ENCODE data around the gene GPR15LG.
"Not testable (repeated sequence)": the region's sequence is repeated elsewhere in the genome, so short reads cannot be mapped to it uniquely, and the experiment has no call there.

GPR15LG gene

GRCh38 chr10:84173501-84173929, at the start of gene GPR15LG:
GPR15LG (plus strand) TSS chr10:84173801; CDS start chr10:84173852, 51 bp downstream.
- no peak for DNase-seq

DNA sequence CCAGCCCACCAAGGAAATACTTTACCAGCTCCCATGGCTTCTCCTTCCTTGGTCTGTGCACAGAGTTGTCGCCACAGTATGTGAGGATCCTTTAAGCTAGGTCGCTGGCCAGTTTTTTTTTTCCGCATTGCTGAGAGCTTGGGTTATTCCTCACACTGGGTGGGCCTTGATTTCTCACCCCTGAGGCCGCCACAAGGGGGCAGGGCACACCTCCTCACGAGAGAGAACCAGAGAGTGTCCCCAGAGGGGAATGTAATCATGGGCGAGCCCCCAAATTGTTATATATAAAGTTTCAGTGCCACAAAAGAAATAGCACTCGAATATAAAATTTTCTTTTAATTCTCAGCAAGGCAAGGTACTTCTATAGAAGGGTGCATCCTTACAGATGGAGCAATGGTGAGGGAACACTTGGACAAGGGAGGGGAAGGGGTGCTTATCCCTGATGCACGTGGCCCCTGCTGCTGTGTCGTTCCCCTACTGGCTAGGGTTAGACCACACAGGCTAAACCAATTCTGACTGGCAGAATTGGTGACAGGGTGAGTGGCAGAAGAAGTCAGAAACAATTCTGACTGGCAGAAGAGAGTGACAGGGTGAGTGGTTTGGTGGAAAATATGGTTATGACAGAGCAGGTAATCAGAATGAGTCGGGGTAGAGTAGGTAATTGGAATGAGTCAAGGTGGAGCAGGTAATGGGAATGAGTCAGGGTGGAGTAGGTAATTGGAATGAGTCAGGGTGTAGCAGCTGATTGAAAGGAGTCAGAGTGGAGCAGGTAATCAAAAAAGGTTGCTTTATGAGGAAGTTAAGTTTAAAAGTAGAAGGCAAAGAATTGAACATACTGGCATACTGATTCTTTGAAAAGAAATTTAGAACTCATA, 47.5 kb upstream of the GPR15LG start:
- DNase-seq, result not testable (repeated sequence)

GRCh38 chr10:84126785-84127167, 46.8 kb upstream of the GPR15LG start:
- no peak for DNase-seq

- no peak for DNase-seq
These were observed 37.8 kb upstream of the GPR15LG start for GRCh38 chr10:84135836-84136235.

DNA sequence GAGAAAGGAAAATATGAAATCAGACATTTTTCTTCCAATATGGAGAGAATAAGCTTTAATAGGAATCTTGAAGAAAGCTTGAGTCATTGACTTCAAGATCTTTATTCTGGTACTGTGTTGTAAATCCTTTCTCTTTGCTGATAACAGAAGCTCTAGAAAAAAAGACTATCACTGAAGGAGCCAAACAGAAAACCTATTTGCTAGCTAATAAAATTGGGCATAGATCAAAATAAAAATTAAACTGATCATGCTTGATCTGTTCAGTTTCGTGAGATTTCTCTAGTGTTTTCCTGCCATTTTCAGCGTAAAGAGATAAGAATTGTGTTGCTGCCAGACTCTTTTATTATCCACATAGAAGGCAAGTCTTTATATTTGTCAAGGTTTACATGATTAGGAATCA, 35.8 kb upstream of the GPR15LG start:
- no peak for DNase-seq

- peak; percentile 72 for DNase-seq
These were observed 35.0 kb upstream of the GPR15LG start for GRCh38 chr10:84138478-84139125.

DNA sequence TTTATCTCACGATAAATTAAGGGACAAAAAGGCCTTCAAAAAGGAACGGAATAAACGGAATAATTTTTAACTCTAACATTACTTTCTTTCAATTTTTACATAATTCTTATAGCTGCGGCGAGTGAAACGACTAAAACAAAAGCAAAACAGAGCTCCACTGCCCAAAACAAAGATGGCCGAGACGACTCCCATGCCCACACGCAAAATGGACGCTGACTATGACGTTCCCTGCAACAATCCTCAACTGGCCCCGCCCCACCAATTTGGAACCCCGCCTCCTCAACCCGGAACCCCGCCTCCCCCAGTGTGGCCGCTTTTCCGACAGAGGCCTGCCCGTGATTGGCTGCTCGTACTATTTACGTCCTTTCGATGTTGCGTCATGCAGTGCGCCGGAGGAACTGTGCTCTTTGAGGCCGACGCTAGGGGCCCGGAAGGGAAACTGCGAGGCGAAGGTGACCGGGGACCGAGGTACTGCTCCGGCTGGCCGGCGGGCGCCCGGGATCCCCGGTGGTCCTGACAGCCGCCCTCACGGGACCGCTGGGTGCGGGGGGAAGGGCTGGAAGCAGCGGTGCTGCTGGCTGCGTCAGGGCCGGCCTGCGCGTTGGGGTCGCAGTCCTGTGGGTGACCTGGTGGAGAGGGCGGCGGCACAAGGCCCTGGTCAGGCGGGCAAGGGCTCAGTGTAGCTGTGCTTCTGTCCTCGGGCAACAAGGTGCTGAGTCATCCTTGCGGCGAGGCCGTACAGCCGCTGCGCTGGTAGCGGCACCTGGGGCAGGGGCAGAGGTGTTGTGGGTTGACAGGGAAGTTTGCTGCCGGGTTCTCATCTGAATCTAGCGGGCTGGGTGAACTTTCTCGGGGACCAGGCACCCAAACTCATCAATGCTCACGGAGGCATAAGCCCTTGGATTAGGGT, 34.2 kb upstream of the GPR15LG start, which contains the start of gene GHITM:
TSS of gene GHITM (plus strand) at position 384 of the 910 bp plus-strand sequence. CDS start 1,992 bp downstream, outside the sequence.
- peak; percentile 98 for DNase-seq

DNA sequence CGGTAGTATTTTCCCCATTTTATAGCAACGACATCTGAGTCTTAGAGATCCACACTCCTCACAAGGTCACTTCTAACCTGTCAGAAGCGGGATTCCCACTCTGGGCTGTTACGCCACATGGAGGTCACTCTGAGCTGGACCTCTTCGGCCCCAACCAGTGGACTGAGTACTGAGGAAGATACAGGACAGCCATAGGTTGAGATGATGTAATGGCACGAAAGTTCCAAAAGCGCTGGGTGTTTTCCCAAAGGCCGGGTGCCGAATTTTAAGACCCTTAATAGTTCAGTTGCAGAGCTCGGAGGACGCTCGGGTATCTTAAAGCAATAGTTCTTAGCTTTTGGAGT, 33.6 kb upstream of the GPR15LG start:
- DNase-seq, result peak; percentile 11

DNA sequence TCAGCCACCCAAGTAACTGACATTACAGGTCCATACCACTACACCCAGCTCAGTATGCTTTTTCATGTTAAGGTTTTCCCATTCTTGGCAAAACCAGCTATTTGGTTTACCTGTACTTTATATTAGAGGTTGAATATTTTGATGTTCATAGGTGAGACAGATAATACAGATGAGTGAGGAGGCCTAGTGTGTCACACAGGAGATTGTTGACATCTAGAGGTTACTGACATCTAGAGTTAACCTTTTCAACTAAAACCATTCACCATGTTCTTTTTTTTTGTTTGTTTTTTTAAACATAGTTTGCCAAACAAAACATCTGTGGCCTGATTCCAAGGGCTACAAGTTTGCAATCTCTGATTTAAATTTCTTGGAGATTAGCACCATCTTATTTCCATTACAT, 26.3 kb upstream of the GPR15LG start:
- no peak for DNase-seq

DNA sequence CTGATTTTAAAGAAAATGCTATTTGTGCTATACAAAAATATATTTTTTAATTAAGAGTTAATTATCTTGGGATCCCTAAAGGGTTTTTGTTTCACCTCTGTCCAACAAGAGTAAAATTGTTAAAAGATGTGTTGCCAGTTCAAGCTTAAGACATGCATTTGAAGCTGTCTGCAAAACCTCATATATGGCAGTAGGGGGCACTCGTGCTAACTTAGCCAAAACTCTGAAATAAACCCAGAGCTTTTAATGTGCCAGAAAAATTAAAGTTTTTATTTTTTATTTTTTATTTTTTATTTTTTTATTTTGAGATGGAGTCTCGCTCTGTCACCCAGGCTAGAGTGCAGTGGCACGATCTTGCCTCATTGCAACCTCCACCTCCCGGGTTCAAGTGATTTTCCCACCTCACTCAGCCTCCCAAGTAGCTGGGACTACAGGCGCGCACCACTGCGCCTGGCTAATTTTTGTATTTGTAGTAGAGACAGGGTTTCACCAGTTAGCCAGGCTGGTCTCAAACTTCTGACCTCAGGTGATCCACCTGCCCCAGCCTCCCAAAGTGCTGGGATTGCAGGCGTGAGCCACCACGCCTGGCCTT, 25.5 kb upstream of the GPR15LG start:
- not testable (repeated sequence) for DNase-seq

GRCh38 chr10:84149854-84150253, 23.7 kb upstream of the GPR15LG start:
- DNase-seq, result no peak

- DNase-seq, result no peak
These were observed 20.8 kb upstream of the GPR15LG start for GRCh38 chr10:84152769-84153168.

GRCh38 chr10:84155521-84155920, 18.1 kb upstream of the GPR15LG start:
- no peak for DNase-seq

DNA sequence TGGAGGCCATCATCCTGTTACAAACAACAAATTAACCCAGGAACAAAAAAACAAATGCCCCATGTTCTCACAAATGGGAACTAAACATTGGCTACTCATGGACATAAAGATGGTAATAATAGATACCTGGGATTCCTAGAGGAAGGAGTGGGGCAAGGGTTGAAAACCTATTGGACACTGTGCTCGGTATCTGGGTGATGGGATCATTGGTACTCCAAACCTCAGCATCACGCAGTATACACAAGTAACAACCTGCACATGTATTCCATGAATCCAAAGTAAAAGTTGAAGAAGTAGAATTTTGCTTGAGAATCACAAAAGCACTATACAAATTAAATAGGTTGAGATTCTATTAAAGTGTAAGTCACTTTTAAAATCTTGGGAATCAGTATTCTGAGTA, 17.6 kb upstream of the GPR15LG start:
- DNase-seq, result no peak

- DNase-seq, result peak; percentile 25
These were observed 16.8 kb upstream of the GPR15LG start for GRCh38 chr10:84156768-84157167.

GRCh38 chr10:84158061-84158460, 15.5 kb upstream of the GPR15LG start:
- DNase-seq, result no peak

- DNase-seq, result no peak
These were observed 15.1 kb upstream of the GPR15LG start for GRCh38 chr10:84158550-84158949.

GRCh38 chr10:84159076-84159685, 14.4 kb upstream of the GPR15LG start:
- no peak for DNase-seq

DNA sequence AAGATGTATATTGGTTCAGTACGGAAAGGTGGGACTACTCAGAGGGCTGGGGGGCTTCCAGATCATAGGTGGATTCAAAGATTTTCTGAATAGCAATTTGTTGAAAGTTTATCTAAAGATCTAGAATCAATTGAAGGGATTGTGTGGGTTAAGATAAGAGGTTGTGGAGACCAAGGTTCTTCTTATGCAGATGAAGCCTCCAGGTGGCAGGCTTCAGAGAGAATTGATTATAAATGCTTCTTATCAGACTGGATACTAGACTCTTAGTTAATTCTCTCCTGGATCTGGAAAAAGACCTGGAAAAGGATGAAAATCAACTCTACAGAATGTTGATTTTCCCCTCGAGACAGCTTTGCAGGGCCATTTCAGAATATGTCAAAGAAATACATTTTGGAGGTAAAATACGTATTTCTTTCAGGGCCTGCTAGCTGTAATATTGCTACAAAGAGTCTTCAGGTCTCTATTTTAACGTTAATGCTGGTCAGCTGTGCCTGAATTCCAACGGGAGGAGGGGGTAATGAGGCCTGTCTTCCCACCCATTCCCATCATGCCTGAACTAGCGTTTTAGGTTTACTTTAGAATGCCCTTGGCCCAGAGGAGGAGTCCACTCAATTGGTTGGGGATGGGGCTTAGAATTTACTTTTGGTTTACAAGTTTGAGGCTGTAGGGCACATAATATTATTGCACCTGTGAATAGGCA, 12.8 kb upstream of the GPR15LG start:
- DNase-seq, result no peak

DNA sequence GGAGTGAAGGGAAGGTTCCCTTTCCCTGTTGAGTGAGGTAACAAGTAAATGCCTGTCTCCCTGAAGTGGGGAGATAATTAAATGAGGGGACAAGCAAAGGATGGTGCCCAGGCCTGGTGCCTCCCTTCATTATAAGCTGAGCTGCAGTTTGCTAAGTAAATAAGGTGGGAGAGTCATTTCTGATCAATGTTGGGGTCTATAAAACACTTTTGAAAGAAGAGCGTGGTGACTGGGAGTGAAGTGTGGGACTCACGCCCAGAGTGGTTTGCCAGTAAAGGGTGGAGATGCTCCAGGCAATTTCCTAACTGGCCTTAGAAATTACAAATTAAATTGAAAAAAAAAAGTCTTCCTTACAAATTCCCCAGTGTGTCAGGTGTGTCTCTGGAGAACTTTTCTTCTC, 9.6 kb upstream of the GPR15LG start:
- DNase-seq, result no peak

DNA sequence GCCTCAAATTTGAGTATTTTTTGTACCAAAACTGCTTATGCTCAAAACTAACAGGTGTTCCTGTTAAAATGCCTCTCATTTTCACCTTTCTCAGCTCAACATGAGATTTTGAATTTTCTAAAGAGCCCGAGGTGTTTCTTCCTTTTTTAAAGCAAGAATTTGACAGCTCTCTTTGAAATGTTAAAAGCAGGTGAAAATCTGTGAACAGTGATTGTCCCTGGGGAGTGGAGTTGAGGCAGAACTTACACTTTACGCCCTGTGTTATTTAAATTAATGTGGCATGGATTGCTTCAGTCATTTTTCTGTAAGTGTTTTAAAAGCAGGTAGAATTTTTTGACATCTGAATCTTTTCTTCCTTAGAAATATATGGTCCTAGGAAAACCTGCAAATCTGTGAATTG, 9.2 kb upstream of the GPR15LG start:
- DNase-seq, result no peak

Data from activated naive CD4-positive, alpha-beta T cell treated with anti-CD3 and anti-CD28 coated beads, Interleukin-2, amount 50 U/mL, for 16 hours (primary cell).